HG03196 (cell line): ENCODE data around the gene HSD11B2.

Source experiments
- ATAC-seq: cut with Tn5 transposase; IDR thresholded peaks from one replicate; pipeline ENCODE4 v1.9.1; 2021; ENCODE audit not compliant: unreplicated experiment

The HSD11B2 gene

GRCh38 chr16:67431775-67432505 is 1.0 kb downstream of the HSD11B2 start:
- ATAC-seq: no peak

GRCh38 chr16:67432506-67432890 is 1.6 kb downstream of the HSD11B2 start:
- ATAC-seq: no peak

- ATAC-seq: no peak
Observed at GRCh38 chr16:67433131-67433719, 2.3 kb downstream of the HSD11B2 start.

- ATAC-seq: no peak
Observed at GRCh38 chr16:67435758-67436164, 4.8 kb downstream of the HSD11B2 start.

- ATAC-seq: no peak
Observed at GRCh38 chr16:67436640-67437193, 5.8 kb downstream of the HSD11B2 start.

- ATAC-seq: no peak
Observed at GRCh38 chr16:67437513-67437912, 6.6 kb downstream of the HSD11B2 start.

- ATAC-seq: no peak
Observed at GRCh38 chr16:67438098-67438791, 7.3 kb downstream of the HSD11B2 start.

GRCh38 chr16:67438824-67439393 is 8.0 kb downstream of the HSD11B2 start:
- ATAC-seq: no peak

GRCh38 chr16:67441271-67441753 is 10.4 kb downstream of the HSD11B2 start:
- no peak for ATAC-seq

GRCh38 chr16:67441907-67442306 is 11.0 kb downstream of the HSD11B2 start:
- no peak for ATAC-seq

- ATAC-seq: no peak
Observed at GRCh38 chr16:67442581-67443255, 11.8 kb downstream of the HSD11B2 start.

GRCh38 chr16:67443265-67443664 is 12.3 kb downstream of the HSD11B2 start:
- ATAC-seq: no peak

- ATAC-seq: no peak
Observed at GRCh38 chr16:67444259-67445125, 13.6 kb downstream of the HSD11B2 start.

- ATAC-seq: no peak
Observed at GRCh38 chr16:67445126-67445426, 14.2 kb downstream of the HSD11B2 start.

- no peak for ATAC-seq
Observed at GRCh38 chr16:67445441-67445912, 14.6 kb downstream of the HSD11B2 start.

GRCh38 chr16:67445913-67446907 is 15.3 kb downstream of the HSD11B2 start:
- no peak for ATAC-seq

GRCh38 chr16:67446968-67447507 is 16.1 kb downstream of the HSD11B2 start:
- no peak for ATAC-seq

GRCh38 chr16:67447508-67448076 is 16.7 kb downstream of the HSD11B2 start:
- ATAC-seq: no peak
